Skeletal muscle cell (primary cell): Measurements from ENCODE around the gene NFIA.
A peak's percentile ranks its signal among the peaks of the same experiment; 100 is the strongest.

ENCODE experiments used
- DNase-seq: peaks from one replicate; pipeline ENCODE4 v3.0.0-alpha.2; 2010; ENCODE audit warnings: low read depth
- H3K4me3 ChIP-seq: 2 replicates; pipeline ENCODE4 v1.5.1; 2011; ENCODE audit warnings: low read depth, mild to moderate bottlenecking, control low read depth, low read length, moderate library complexity

Gene NFIA

DNA sequence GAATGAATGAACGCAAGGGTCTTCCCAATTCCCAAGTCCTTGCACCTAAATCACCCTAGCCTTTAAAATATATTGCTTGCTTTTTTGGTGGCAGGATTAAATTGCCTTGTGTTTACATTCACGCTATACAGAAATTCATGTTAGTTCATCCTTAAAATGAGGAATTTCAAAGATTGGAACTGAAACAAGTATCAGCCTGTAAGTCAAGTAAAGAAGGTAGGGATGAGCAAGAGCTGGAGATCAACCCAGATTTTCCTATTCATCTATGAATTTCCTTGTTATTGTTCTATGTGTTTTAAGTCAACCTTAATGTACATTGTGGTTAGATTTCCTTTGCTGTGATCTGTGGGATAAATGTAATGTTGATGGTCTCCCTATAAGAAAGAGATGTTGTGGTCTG is 248.2 kb downstream of the NFIA start:
- H3K4me3 ChIP-seq = no peak overlapping the region
- DNase-seq = no peak

DNA sequence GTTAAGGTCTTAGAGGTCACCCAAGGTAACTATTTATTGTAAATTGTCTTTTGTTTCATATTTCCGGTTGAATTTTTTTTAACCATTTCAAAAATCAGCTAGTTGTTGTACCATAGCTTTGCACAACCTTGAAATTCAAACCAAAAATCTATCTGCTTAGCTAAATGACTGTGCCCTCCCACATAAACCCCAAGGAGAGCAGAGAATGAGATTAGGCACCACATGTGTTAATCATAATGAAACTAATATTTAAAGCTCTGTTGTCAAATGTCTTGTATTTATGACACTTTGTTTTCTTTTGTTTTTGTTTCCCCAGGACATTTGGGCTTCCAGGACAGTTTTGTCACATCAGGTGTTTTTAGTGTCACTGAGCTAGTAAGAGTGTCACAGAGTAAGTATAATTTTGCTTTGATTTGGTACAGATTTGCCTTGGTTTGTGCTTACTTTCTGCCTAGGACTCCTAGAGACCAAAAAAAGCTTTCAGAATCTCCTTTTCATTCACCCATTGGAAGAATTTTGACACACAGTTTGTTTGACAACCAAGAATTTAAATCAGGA is 249.9 kb downstream of the NFIA start:
- H3K4me3 ChIP-seq = no peak overlapping the region
- DNase-seq = no peak

DNA sequence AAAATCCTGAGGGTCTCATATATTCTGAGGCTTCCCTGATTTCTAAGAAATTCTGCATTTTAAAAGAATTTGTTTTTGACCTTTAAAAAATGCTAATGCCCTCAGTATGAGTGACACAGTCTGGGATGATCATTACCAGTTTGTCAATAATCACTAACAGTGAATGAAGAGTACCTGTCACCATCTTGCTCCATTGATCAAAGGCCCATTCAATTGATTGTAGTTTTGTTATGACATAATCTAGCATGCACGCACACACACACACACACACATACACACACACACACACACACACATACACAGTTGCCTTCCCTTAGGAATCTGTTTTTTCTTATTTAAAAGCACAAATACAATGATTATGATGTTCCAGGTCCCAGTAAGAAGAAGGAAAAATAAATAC is 250.4 kb downstream of the NFIA start:
- H3K4me3 ChIP-seq = no peak overlapping the region
- DNase-seq = no peak

DNA sequence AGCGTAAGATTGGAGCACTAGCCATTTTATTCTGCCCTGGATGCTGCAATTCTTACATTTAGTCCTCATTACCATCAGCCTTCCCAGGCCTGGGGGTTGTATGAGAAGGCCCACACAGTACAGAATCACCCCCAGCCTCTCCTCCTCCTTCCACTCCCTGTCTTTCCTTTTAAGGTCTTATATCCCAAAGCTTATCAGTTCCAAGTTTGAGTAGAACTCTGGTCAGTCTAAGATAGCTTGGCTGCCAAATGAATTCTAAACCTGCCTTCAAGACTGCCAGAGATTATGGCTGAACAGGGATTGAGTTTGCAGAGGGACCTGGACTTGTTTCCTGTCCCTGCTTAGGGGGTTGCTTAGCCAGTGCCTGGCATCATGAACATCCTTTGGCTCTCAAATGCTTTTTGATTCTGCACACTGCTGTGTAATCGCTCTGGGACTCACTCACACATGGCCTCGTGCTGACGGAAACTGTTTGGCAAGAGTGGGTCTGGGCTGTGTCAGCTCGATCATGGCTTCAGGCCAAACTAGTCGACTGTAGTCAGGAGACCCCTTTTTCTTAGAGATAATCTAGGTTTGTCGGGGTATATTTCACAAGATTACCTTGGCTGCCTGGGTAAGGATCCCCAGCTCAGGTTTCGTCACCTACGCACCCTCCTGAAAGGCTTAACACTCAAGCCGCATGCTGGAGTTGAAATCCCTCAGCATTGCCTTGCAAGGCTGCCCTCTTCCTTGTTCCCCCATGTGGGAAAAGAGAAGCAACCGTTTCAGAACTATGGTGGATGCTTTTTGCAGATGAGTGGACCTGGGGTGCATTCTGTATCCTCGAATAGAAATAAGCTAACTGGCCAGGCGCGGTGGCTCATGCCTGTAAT is 252.6 kb downstream of the NFIA start:
- no peak overlapping the region for H3K4me3 ChIP-seq
- no peak for DNase-seq

DNA sequence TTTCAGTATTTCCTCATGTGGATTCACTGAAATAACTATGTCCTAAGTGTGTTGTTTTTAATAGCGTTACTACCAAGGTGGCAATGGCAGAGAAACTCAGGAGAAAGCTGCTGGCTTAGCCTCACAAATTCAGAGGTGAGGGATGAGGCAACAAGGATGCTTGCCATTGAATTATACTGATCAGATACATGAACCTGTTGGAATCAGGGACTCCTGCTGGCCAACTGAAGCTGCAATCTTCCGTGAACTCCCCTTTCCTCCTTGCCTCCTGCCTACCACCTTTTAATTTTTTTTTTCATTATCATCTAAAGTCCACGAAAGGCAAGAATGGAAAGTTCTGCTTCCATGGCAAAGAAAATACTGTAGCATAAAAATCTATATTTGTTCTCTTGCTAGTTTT is 254.7 kb downstream of the NFIA start:
- no peak overlapping the region for H3K4me3 ChIP-seq
- DNase-seq = no peak

DNA sequence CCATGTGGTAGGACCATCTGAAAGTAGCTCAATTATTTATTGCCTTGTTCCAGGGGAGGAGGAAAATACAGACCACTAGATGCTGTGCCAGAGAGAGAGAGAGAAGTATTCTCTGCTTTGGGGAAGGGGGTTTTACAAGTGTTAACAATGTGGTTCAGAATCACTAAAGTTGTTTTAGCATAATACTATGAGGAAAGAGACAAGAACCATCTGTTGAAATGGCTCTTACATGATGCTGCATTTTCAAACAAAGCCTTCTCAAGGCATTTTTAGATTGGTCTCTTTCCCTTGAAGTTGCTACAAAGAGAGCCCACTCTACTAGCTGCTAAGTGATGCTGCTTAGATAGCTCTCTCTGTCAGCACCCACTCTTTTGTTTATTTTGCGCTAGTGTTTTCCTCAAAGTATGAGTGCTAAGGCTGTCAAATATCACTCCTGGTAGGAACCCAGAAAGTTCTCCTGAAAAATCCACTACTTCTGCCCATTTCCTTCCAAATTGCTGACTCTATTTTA is 255.1 kb downstream of the NFIA start:
- no peak for DNase-seq
- no peak overlapping the region for H3K4me3 ChIP-seq

DNA sequence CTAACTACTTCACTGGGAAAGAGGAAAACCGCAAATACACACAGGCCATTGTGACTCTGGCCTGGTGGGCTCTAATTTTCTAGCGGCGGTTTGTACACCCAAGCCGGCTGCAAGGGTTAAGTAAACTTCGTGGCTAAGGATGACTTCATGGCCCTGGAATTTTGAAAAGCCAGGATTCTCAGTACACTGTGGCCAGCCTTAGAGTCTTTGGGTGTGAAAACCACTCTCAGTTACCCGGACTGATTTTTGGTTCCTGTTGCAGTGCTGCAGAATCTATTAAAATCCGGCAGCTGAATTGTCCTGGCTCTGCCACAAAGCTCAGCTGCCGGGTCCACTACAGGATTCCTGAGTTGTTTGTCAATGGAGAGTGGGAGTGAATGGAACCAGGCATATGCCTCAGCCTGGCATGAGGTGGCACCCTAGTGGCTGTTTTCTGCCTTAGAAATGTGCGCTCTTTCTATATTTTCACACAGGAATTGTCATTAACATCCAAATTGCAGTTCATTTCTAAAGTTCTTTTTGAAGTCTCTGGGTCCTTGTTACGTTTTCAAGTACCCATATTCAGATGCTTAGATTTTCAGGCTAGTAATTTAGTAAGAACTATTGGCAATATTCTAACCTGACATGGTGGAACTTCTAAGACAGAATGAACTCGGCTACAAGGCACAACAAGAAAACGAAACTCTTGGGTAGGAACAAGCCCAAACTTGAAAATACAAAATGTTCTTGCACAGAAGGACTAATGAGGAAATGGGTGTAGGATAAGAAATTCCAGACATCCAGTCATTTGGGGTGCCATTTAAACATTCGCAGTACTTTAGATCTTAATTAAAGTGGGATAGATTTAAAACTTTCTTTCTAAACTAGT is 255.9 kb downstream of the NFIA start:
- DNase-seq = peak; percentile 81
- no peak overlapping the region for H3K4me3 ChIP-seq

DNA sequence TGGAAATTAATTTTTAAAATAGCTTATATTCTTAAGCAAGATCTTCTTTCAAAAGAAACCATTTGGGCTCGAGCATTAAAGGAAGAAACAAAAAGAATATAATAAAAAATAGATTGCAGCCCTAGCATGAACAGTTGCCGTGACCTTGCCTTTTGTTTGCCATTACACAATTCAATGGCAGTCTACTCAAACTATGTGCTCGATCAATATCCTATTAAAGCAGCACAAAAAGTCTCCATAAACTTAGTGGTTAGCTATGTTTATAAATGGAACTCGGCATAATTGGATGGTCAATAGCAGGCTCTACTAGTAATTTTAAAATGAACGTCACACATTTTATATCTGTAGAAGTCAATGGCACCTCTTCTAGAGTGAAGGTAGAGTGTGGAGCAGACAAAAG is 256.5 kb downstream of the NFIA start:
- no peak overlapping the region for H3K4me3 ChIP-seq
- no peak for DNase-seq

DNA sequence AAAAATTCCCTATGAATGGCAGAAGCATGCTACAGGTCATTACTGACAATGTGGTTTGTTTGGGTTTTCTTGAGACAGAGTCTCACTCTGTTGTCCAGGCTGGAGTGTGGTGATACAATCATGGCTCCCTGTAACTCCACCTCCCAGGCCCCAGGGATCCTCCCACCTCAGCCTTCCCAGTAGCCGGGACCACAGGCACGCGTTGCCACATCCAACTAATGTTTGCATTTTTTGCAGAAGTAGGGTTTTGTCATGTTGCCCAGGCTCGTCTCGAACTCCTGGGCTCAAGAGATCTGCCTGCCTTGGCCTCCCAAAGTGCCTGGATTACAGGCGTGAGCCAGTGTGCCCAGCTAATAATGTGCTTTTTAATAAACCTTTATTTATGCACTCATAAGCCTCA is 259.1 kb downstream of the NFIA start:
- H3K4me3 ChIP-seq = no peak overlapping the region
- no peak for DNase-seq

DNA sequence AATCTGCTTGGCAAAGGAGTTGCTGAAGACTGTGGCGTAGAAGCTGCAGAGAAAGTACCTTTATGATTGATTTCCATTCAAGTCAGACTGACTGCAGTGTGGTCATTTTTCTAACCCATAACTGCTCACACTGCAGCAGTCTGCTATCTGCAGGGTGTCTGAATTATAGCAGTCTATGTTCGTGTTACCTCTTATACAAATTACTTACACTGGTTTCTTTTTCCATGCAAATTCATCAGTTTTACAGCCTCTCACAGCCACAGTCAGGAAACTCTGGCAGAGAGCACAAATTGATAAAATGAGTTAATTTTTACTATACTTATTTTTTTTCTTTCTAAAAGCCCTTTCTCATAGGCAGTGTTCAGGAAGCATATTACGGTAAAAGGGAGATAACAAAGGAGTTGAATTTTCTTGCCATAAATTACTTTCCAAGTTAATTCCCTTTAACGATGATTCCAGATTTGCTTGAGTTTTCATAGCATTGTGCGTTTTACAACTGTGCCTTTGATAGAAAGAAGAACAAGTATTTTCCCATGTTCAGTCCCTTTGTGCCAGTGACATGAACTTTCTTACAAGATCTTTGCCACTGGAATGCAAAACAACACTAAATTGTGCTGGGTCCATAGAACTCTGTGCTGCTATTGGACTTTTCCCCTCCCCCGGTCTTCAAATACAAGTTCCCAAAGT is 261.5 kb downstream of the NFIA start:
- DNase-seq = no peak
- no peak overlapping the region for H3K4me3 ChIP-seq

DNA sequence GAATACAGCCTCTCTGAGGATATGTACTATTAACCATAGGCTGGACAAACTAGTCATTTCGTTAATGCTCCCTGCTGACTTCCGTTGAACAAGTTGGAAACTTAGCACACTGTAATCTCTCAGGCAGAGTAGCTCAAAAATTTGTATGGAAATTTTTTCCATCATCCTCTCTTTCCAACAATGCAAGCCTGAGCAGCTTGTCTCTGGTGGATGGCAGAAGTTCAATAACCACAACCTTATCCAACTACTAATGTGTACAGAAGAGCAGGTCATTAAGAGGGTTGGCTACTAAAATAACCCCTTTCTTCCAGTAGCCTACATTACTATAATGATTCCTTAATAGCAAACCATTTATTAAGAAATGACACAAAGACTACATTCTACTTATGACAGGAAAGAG is 262.3 kb downstream of the NFIA start:
- DNase-seq = no peak
- no peak overlapping the region for H3K4me3 ChIP-seq

DNA sequence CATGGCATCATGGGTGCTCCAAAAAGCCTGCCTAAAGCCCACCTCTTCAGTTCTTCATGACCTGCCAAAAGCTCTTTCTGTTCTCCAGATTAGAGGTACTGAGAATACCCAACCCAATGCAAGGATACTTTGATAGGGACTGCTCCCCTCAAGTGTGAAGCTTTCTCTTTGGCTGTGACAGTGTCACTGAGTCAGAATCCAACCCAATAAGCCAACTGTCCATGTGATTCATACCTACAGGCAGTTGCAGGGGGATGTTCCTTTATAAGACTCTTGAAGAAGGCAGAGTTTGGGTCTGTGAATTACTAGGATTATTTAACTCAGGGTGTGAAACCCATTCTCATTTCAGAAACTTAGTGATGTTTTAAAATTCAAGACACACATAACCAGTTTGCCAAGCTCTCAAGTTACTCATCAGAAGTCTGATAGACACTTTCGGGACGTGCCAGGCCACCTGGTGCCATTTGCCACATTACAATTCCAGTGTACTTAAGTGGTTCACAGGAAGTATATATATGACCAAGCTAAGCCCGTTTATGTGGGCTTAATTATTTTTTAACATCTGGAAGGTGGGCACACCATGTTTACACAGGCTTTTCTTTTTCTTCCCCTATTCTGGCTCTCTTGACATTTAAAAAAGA is 265.8 kb downstream of the NFIA start:
- DNase-seq = no peak

GRCh38 chr1:61352845-61353435 is 270.6 kb downstream of the NFIA start:
- no peak for DNase-seq

More for the DNA sequence above, 265.8 kb downstream of the NFIA start:
- H3K4me3 ChIP-seq = no peak overlapping the region

GRCh38 chr1:61353797-61354406 is 271.5 kb downstream of the NFIA start:
- no peak for DNase-seq
- no peak overlapping the region for H3K4me3 ChIP-seq

More at GRCh38 chr1:61352845-61353435, 270.6 kb downstream of the NFIA start:
- H3K4me3 ChIP-seq = no peak overlapping the region

DNA sequence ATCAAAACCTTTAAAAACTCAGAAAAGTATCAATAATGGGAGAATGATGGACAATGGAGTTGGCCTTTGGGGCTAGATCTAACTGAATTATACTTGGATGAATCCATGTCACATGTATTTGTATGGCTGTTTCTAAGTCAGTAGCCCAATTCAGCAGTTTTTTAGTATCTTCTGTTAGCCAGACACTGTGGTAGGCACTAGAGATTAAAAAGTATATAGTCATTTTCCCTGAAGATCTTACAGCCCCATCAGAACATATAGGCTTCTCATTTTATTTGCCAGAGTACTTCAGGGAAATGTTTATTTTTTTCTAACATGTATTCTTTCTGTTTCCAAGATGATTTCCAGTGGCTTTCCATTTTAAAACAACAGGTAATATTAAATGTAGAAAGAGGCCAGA is 273.7 kb downstream of the NFIA start:
- H3K4me3 ChIP-seq = no peak overlapping the region
- no peak for DNase-seq

DNA sequence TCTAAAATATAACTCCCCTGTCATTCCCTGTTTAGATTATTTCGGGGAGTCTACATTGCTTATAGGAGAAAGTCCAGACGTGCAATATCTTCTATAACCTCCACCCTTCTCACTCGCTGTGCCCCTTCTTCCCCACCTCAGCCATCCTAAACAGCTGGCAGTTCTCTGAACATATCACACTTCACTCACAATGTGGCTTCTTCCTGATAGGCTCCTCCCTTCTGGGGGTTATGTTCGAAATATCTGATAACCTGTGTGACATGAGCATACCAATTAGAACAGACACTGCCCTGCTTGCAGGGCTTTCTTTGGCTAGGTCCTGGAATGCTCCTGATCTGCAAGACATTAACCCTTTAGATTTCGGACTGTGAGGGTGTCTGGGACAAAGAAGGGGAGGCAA is 274.6 kb downstream of the NFIA start:
- DNase-seq = no peak
- no peak overlapping the region for H3K4me3 ChIP-seq

DNA sequence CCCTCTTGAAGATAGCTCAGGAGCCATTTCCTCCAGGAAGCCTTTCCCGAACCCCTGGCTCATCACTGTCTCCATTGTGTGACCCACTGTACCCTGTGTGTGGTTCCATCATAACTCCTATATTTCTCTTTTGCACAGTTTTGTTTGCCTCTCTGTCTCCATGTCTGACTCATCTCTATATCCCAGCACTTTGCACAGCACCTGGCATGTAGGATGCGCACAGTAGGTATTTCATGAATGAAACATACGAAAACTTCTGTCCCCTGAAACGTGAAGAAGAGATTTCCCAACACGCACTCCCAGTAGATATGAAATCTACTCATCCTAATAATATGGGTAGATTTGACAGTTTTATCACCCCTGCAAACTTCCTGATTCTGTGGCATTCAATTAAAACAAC is 275.2 kb downstream of the NFIA start:
- no peak for DNase-seq
- H3K4me3 ChIP-seq = no peak overlapping the region

DNA sequence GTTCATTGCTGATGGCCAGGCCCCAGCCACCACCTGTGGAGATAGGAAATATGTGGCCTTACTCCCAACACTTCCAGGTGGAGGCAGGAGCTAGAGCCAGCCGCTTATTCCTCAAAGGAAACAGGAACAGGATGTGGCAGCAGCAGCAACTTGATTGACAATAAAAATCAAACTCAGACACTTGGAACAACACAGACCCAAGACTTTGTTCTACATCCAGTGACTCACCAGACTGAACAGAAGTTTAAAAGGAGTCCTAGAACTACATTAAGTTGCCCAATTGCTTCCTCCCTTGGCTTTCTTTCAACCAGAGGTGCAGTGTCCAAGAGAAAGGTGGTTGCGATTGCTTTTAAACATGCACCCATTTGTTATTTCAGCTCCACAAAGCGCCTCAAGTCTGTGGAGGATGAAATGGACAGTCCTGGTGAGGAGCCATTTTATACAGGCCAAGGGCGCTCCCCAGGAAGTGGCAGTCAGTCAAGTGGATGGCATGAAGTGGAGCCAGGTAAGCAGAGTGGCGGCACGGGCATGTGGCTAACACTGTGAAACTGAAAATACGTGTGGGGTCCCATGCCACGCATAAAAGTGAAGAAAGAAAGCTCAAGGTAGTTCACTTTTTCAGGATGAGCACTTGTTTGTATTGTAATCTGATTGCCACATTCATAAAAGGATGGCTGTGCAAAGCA is 276.6 kb downstream of the NFIA start:
- no peak for DNase-seq
- H3K4me3 ChIP-seq = no peak overlapping the region
